ENCODE results near the gene PRPF18.
"Not testable (repeated sequence)": the region's sequence is repeated elsewhere in the genome, so short reads cannot be mapped to it uniquely, and the experiment has no call there.

The PRPF18 gene, protein sequence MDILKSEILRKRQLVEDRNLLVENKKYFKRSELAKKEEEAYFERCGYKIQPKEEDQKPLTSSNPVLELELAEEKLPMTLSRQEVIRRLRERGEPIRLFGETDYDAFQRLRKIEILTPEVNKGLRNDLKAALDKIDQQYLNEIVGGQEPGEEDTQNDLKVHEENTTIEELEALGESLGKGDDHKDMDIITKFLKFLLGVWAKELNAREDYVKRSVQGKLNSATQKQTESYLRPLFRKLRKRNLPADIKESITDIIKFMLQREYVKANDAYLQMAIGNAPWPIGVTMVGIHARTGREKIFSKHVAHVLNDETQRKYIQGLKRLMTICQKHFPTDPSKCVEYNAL

DNA sequence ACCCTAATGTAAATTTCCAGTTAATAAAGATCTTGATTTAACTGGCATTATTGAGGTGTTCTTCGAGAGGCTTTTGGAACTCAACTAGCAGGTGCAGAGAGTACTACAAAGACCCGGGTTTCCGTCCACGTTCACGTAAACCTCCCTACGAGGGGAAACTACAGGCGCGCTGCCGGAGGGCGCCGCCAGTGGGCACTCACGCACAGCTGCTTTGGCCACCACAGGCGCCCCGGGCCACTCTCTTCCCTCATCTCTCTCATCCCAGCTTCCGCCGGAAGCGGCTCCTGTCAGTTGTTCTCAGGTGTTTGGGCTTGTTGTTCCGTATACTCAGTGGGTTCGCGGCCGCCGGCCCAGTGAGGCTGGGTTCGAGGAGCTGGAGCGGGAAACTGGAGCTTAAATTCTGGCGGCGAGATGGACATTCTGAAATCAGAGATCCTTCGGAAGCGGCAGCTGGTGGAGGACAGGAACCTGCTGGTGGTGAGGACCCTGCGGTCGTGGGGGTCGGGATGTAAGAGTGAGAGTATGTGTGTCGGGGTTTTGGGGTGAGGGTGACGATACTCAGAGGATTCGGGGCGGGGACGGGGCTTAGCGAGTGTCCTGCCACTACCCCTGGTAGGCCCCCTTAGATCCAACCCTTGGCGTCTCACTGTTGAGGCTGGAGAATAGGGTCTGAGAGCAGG lies at the start of gene PRPF18:
Gene PRPF18 (plus strand): TSS at position 290 of the 680 bp plus-strand sequence. CDS start 122 bp downstream, at position 412.
- peak; percentile 87 for DNase-seq

DNA sequence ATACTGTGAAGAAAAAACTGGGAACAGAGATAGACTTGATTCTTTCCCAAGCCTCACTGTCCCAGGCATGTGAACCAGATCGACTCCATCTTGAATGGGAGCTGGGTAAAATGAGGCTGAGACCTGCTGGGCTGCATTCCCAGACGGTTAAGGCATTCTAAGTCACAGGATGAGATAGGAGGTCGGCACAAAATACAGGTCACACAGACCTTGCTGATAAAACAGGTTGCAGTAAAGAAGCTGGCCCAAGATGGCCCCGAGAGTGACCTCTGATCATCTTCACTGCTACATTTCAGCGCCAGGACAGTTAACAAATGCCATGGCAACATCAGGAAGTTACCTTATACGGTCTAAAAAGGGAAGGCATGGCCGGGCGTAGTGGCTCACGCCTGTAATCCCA lies 48.8 kb upstream of the PRPF18 start:
- DNase-seq, result not testable (repeated sequence)

DNA sequence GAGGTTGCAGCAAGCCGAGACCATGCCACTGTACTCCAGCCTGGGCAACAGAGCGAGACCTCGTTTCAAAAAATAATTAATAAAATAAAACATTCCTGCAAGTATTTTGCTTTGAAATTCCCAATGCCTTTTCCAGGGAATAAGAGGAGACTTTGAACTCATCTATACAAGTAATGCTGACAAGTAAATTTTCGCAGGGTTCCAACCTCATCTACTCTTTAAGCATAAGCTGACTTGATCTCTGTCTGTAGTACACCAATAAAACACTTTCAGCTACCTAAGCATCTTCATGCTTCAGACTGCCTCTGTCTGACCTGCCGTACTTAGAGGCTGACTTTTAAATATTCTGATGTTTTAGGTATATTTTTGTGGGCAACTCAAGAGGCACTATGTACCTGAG lies 44.2 kb upstream of the PRPF18 start:
- no peak for DNase-seq

DNA sequence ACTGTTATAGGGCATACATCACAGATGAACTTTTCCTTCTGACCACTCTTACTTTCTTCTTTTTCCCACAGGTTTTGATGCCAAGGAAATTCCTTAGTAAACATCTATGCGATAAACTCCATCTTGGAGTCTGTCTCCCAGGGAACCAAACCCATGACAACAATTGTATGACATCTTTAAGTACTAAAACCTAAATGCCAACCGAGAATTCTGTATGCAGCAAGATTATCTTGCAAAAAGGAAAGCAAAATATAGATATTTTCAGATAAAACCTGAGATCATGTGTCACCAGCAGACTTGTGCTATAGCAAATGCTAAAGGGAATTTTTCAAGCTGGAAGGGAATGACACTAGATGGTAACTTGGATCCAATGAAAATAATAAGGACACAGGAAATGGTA lies 36.0 kb upstream of the PRPF18 start:
- no peak for DNase-seq

DNA sequence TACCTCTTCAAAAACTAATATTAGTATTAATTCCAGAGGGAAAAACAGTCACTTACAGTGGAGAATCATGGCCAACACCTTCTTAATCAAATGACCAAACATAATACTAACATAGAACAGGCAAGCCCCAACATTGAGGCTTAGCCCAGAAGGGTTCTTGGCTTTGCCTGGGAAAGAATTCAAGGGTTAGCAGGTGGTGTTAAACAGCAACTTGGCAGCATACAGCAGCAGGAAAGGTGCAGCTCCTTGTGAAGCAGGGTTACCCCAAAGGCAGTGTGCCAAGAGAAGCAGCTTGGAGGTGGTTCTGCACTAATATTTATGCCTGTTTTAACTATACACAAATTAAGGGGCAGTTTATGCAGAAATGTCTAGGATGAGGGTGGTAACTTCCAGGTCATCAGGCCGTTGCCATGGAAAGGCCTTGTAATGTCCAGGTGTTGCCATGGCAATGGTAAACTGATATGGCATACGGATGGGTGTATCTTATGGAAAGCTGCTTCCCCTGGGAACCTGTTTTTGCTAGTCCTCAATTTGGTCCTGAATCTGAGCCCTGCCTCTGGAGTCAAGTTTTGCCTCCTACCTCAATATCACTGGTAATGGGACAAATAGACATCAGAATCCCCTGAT lies 30.8 kb upstream of the PRPF18 start:
- DNase-seq, result no peak

DNA sequence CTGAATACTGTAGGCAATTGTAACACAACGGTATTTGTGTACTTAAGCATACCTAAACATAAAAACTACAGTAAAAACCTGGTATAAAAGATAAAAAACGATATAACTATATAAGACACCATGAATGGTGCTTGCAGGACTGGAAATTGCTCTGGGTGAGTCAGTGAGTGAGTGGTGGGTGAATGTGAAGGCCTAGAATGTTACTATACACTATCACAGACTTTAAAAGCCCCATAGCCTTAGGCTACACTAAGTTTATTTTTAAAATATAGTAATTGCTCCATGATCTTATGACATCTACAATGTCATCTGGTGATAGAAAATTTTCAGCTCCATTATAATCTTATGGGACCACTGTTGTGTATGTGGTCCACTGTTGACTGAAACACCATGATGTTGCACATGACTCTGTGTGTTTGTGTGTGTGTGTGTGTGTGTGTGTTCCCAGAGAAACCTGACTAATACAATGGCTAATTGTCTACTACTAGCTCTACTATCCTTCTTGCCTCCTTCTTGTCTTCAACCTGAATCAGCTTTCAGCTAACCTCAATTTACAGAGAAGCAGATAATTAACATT lies 27.6 kb upstream of the PRPF18 start:
- DNase-seq, result no peak

DNA sequence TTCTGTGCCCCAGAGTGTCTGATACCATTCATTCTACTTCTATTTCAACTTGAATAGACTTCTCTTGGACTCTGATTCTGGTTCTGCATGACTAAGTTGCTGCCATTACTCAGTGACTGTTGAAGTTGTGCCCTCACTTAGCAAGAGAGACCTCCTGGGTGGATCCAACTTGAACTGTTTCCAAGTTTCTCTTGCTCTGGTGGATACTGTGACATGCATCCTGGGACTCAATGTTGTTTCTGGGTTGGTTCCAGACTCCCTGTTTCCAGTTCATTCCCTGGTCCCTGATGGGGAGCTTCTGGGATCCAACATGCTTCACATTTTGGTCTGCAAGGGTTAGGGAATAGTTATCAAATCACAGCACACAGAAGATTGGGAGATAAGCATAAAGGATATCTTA lies 26.2 kb upstream of the PRPF18 start:
- DNase-seq, result no peak

DNA sequence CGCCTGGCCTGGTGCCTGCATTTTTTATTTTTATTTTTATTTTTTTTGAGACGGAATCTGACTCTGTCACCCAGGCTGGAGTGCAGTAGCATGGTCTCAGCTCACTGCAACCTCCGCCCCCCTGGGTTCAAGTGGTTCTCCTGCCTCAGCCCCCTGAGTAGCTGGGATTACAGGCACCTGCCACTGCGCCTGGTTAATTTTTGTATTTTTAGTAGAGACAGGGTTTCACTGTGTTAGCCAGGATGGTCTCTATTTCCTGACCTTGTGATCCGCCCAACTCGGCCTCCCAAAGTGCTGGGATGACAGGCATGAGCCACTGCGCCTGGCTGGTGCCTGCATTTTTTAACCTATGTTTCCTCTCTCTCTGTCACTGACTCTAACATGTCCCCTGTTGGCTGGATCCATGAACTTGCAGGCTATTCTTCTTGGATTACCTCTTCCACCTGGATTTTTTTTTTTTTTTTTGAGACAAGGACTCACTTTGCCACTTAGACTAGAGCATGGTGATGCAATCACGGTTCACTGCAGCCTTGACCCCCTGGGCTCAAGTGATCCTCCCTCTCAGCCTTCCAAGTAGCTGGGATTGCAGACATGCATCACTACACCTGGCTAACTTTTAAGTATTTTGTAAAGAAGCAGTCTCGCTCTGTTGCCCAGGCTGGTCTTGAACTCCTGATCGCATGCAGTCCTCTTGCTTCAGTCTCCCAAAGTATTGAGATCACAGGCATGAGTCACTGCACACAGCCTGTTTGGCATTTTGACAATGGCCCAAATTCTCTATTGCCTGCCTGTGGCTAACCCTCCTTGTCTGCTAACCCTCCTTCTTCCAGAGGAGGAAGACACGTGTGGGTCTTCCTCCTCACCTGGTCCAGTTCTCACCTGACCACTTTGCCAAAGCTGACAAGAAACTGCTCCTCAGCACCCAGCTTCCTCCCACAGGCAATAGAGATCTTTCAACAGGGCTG lies 23.0 kb upstream of the PRPF18 start:
- DNase-seq, result no peak

DNA sequence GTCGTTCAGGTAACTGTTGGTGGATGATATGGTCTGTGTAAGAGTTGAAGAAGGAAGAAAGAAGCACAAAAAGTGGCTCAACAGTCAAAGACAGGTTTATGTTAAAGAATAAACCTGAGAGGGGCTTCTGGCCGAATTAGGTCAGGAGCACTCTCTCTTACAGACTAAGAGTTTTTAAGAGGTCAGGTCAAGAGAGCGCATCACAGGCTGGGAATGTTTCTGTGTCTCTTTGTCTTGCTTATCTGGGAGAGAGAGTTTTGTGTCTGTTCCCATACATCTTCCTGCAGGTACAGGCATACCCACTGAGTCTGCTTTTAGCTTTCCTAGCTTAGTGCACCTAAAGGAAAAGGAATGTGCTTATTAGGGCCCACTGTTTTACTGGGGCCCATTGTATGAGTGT lies 22.2 kb upstream of the PRPF18 start:
- no peak for DNase-seq

DNA sequence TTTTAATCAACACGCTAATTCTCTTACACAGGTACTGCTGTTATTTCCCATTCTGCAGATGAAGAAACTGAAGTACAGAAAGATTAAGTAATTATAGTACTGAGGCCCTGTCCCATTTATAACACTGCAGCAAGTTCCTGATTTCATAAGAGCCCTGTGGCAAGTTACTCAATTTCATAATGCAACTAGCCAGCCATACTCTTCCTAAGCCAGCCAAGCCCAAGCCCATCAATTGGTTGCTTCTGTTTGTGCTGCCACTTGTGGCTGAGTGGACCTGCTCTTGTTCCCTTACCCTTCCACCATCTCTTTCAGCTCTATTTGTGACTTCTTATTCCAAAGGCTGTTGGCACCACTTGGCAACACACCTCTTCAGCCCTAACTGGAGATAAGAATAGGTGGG lies 19.7 kb upstream of the PRPF18 start:
- DNase-seq, result no peak

DNA sequence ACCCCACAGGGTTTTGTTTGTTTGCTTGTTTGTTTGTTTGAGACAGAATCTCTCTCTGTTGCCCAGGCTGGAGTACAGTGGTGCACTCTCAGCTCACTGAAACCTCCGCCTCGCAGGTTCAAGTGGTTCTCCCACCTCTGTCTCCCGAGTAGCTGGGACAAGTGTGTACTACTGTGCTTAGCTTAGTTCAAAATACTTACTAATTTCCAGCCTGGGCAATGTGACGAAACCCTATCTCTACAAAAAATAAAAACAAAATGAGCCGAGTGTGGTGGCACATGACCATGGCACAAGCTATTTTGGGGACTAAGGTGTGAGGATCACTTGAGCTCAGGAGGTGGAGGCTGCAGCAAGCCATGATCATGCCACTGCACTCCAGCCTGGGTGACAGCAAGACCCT lies 15.2 kb upstream of the PRPF18 start:
- no peak for DNase-seq

DNA sequence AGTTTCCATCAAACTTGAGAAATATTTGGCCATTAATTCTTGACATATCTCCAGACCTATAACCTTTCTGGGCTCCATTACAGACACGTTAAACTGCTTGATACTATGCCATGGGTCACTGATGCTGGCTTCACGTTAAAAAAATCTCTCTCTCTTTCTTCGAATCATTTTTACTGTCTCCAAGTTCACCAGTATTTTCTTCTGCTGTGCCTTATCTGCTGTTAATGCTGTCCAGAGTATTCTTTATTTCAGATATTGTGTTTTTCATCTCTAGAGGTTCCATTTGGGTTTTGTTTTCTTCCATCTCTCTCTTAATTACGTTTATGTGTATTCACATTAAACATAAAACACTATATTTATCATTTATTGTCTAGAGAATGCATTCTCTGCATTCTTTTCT lies 12.8 kb upstream of the PRPF18 start:
- DNase-seq, result no peak

DNA sequence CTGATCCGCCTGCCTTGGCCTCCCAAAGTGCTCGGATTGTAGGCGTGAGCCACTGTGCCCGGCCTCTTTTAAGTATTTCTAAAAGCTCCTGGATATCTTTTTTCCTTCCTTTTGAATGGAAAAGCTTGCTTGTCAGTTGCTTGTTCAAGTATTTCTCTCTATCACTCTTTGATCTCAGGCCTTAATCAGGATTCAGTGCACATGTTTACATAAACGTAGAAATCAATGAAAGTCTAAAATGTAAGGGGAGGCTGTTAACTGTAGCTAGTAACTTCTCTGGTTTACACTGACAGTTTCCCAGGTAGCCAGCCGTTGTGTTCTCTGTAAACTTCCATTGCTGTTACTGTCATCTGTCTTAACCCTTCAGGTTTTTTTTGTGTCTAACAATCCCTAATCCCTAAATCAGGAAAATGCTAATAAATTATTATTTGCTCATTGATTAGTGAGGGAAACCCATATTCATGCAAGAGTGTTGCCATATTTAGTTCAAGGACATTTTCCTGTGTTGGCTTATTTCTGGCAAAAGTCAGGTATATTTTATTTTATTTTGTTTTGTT lies 1.5 kb upstream of the PRPF18 start:
- no peak for DNase-seq

DNA sequence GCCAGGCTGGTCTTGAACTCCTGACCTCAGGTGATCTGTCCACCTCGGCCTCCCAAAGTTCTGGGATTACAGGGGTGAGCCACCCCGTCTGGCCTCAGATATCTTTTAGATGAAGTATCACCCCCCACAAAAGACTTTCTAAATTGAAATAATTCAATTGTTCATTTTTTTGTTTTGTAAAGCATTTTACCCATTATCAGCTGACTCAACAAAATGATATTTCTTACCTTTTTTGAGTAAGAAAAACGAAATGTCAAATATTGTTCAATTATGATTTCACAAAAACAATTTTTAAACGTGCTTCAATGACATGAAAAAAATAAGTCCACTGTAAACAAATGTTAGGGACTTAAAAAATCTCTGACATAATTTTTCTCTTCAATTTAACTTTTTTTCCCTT lies 822 bp upstream of the PRPF18 start:
- no peak for DNase-seq

DNA sequence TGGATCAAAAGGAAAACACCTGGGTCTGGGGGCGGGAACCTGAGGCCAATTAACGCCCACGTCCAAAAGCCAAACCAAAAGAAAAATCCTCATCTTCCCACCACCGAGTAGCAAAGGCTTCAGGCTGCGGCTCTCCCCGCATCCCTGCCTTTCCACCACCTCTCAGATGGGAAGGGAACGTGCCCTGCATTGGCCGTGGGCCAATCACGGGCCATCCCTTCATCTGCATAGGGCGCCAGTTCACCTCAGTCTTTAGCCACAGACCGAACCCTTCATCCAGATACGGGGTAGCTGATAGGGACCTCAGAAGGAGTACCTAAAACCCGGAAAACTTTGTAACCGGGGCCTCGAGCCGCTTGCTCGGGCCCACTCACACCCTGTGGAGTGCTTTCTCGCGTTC lies 626 bp downstream of the PRPF18 start:
- no peak for DNase-seq

DNA sequence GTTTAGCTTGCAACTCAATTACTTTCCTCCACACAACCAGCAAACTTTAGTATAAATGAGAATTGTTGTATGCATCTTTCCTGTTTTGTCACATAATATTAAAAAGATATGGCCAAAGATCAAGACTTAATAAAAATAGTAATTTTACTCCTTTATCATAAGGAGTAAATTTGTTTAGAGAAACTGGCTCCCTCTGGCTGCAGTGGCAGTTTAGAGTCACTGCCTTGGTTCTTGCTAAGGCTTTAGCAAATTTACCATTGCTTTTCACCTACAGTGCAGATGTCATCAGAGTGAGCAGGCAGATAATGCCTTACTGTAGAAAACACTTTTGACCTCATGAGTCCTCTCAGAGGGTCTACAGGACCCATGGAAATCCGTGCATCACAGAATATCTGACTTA lies 2.6 kb downstream of the PRPF18 start:
- no peak for DNase-seq

DNA sequence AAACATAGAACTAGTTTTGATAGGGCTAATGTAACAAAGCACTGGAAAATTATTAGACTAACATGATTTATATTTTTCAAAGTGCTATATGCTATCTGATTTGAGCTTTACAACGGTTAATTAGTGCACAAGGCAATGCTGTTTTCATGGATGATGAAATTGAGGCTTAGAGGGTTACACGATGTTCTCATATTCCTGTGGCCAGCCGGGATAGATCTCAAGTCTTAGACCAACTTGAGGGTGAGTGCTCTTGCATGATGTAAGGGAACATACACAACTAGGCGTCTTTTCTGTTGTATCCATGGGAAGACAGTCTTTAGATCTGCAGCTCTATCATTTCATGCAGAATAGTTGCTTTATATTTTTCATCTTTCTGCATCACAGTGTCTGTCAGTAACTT lies 4.1 kb downstream of the PRPF18 start:
- no peak for DNase-seq

DNA sequence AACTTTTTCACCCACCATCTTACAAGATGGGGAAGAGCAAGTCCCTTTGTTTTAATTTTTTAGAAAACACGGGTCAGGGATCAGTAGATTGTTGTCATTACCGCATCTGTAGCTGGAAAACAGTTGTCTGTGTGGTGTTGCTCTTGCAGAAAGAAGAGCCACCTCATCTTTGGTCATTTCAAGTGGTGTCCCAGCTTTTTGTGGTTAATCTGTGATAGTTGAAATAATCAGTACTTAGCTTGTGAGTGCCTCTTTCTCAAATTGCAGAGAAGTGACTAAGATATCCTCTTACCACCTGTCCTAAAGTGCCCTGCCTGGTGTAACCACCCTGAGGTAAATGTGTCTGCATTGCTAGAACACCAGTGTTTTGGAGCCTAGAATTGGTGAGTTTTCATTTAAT lies 5.5 kb downstream of the PRPF18 start:
- no peak for DNase-seq

DNA sequence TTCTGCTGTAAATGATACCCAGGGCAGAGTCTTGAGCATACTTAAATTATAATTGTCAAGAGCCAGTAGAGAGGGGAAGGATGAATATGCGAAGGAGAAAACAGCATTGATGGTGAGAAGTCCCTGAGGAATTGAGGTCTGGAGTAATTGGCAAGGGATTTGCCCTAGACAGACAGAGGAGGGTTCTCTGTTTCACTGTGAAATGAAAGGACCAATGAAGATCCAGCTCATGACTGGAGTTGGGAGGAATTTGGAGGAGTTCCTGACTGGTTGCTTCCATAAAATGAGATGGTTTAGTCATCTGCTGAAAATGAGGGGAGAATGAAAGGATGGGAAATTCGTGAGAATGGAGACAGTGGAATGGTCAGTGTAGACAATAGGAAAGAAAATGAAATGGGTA lies 6.8 kb downstream of the PRPF18 start:
- no peak for DNase-seq

DNA sequence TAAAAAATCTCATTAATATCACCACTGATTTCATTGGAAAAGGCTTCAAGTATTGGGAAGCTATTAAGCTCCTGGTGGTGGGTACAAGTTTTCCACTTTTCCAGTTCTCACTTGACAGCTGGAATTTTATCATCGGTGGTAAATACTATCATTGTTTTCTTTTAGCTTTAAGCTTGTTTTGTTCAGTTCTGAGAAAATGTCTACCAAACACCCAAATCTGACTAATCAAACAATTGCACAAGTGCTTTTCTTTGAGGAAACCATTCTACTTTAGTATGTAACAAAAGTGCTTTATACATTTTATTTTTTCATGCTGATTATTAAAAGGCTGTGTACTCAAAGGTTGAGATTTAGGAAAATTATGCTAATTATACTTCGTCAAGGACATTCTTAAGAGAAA lies 7.9 kb downstream of the PRPF18 start:
- no peak for DNase-seq

DNA sequence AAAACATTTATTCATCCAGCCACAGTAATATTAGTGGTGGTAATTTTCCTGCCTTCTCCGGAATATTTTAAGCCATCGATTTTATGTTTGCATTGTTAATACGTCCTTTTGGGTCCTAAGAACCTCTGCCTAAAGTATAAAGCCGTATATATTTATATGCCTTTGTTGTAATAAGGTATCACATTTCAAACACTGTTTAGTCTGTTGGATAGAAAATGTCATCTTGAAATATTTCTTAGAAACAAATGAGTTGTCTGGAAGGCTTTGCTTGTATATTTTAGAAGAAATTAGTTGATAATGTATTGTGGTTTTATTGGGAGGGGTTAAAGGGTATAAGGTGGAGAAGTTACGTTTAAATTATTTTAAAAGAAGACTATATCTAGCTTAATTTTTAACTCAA lies 11.1 kb downstream of the PRPF18 start:
- DNase-seq, result no peak

DNA sequence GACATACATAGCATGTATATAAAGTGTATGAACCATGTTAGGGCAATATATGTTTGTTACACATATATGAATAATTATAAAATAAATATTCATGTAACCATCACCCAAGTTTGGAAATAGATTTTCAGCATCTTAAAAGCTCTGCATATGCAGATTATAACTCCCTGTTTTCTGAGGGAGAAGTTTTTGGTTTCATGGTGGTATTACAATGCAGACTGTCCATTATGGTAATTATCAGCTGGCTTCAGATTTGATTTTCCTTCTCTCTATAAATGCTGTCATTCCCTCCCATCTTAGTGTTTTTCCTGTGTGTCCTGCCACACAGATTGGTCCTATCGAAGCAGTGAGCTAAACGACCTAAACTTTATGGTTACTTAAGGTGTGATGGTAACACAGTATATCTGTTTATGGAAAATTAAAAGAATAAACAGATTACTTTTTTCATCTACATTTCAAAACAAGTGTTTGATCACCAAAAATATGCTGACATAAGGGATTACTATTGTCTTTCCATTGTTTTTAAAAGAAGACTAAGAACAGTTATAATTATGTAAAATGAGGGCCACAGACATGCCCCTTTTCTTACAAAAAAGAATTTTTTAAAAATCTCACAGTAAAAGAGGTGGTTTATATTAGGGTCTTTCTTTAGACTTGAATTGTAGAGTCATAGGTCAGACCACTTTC lies 17.7 kb downstream of the PRPF18 start:
- DNase-seq, result no peak
